H1 (cell line): ENCODE data around the gene IL32. TPM values are rescaled to one million over a fixed set of nuclear protein-coding genes. Genes with fewer than 3 reads are reported as not detected.

Experiments
- BCL11A ChIP-seq, 2 experiments: IDR thresholded peaks; one replicate each; pipeline ENCODE4 v1.6.1; 2011; ENCODE audit warnings: low read depth in 2 of 2, low read length in 2 of 2, mild to moderate bottlenecking in 2 of 2
- CBX5 ChIP-seq: fragments of 300-800, 300-1000 bp; sonication (generic); IDR thresholded peaks from 2 replicates; pipeline ENCODE4 v1.7.1; 2016; ENCODE audit warnings: antibody characterized with exemption, low read length, low read depth
- CTBP2 ChIP-seq: IDR thresholded peaks from 2 replicates; pipeline ENCODE4 v1.7.0; 2011; ENCODE audit warnings: borderline replicate concordance, mild to moderate bottlenecking, moderate library complexity, mixed read lengths, low read length; ENCODE audit not compliant: insufficient read depth, insufficient read length
- JUN ChIP-seq: IDR thresholded peaks from 2 replicates; pipeline ENCODE4 v1.6.1; 2011; ENCODE audit warnings: low read depth, mild to moderate bottlenecking, improper control_type of control experiment, low read length
- NANOG ChIP-seq: IDR thresholded peaks from 2 replicates; pipeline ENCODE4 v1.6.1; 2011; ENCODE audit warnings: low read length, low read depth, mild to moderate bottlenecking, inconsistent platforms; ENCODE audit not compliant: insufficient read depth, poor library complexity, severe bottlenecking
- NRF1 ChIP-seq: IDR thresholded peaks from 2 replicates; pipeline ENCODE4 v1.6.1; 2011; ENCODE audit warnings: mild to moderate bottlenecking, low read depth, low read length, improper control_type of control experiment
- PHF8 ChIP-seq: fragments of 200-600 bp; sonication (generic); conservative IDR thresholded peaks from 2 replicates; pipeline ENCODE4 v1.7.1; 2012; ENCODE audit warnings: low read depth, mild to moderate bottlenecking, inconsistent platforms, low read length, moderate library complexity
- POLR2AphosphoS5 ChIP-seq: IDR thresholded peaks from 2 replicates; pipeline ENCODE4 v1.6.1; 2011; ENCODE audit warnings: low read depth, low read length
- POU5F1 ChIP-seq: IDR thresholded peaks from 2 replicates; pipeline ENCODE4 v1.6.1; 2011; ENCODE audit warnings: low read depth, mild to moderate bottlenecking, low read length, moderate library complexity
- RAD21 ChIP-seq, 2 experiments: IDR thresholded peaks in 1 of 2; conservative IDR thresholded peaks in 1 of 2; 2 replicates each; pipeline ENCODE4 v1.6.1; 2011; ENCODE audit warnings: low read depth in 2 of 2, low read length in 2 of 2, improper control_type of control experiment in 1 of 2, inconsistent platforms in 1 of 2, mild to moderate bottlenecking in 1 of 2, moderate library complexity in 1 of 2
- RFX5 ChIP-seq: IDR thresholded peaks from 2 replicates; pipeline ENCODE4 v1.6.1; 2011; ENCODE audit warnings: low read depth, low read length, improper control_type of control experiment, borderline replicate concordance
- SIN3A ChIP-seq, 2 experiments: IDR thresholded peaks in 1 of 2; conservative IDR thresholded peaks in 1 of 2; 2 replicates each; pipeline ENCODE4 v1.6.1; 2011 to 2012; ENCODE audit warnings: low read length in 2 of 2, improper control_type of control experiment in 1 of 2, low read depth in 1 of 2, mild to moderate bottlenecking in 1 of 2
- SP2 ChIP-seq: IDR thresholded peaks from 2 replicates; pipeline ENCODE4 v1.6.1; 2012; ENCODE audit warnings: mild to moderate bottlenecking, low read length, inconsistent platforms
- SP4 ChIP-seq: IDR thresholded peaks from 2 replicates; pipeline ENCODE4 v1.6.1; 2012; ENCODE audit warnings: low read length, inconsistent platforms
- SRF ChIP-seq: IDR thresholded peaks from 2 replicates; pipeline ENCODE4 v1.6.1; 2011; ENCODE audit warnings: mild to moderate bottlenecking, low read depth, low read length, moderate library complexity
- SUZ12 ChIP-seq: fragments of 200-600 bp; sonication (generic); IDR thresholded peaks from 2 replicates; pipeline ENCODE4 v1.6.1; 2012; ENCODE audit warnings: mild to moderate bottlenecking, inconsistent platforms, low read length, moderate library complexity, mixed read lengths
- TBP ChIP-seq: IDR thresholded peaks from 2 replicates; pipeline ENCODE4 v1.6.1; 2011; ENCODE audit warnings: low read depth, low read length, improper control_type of control experiment
- polyA plus RNA-seq, 7 experiments: library from polyadenylated mRNA; depleted of rRNA in 3 of 7; stranded (reverse) in 5 of 7; unstranded in 2 of 7; fragments of >200 nt in 5 of 7; fragments of 200-250 nt in 2 of 7; gene quantifications; 1 replicate in 5 of 7; 2 replicates in 1 of 7; 4 replicates in 1 of 7; pipeline versions ENCODE4 v1.2.1 to v1.2.3, GENCODE V29; 2011 to 2013; ENCODE audit warnings: missing spikeins in 2 of 7, mixed read lengths in 2 of 7
- total RNA-seq: library from RNA; stranded (reverse); fragmentation: NEBNext Ultra II Directional; extraction: Animal tissue kit (Norgen Biotek cat#: 25700); gene quantifications from 2 replicates; pipeline ENCODE4 v1.2.1, GENCODE V29; 2021
- TF ChIP-seq, protein P1 (sequence below): IDR thresholded peaks from 2 replicates; pipeline ENCODE4 v1.6.1; 2011; ENCODE audit warnings: low read depth, mild to moderate bottlenecking, low read length; ENCODE audit not compliant: insufficient read depth
- TF ChIP-seq, protein P2 (sequence below): IDR thresholded peaks from 2 replicates; pipeline ENCODE4 v1.6.1; 2012; ENCODE audit warnings: inconsistent platforms
- TF ChIP-seq, protein P3 (sequence below): IDR thresholded peaks from 2 replicates; pipeline ENCODE4 v1.6.1; 2012; ENCODE audit warnings: low read length, inconsistent platforms

IL32 gene
- total and polyA plus RNA-seq, 2 of the 8 experiments (the other 6 are each of a cell fraction or from before 2014, with no cell fraction given), result 2.7 to 5.0 TPM

DNA sequence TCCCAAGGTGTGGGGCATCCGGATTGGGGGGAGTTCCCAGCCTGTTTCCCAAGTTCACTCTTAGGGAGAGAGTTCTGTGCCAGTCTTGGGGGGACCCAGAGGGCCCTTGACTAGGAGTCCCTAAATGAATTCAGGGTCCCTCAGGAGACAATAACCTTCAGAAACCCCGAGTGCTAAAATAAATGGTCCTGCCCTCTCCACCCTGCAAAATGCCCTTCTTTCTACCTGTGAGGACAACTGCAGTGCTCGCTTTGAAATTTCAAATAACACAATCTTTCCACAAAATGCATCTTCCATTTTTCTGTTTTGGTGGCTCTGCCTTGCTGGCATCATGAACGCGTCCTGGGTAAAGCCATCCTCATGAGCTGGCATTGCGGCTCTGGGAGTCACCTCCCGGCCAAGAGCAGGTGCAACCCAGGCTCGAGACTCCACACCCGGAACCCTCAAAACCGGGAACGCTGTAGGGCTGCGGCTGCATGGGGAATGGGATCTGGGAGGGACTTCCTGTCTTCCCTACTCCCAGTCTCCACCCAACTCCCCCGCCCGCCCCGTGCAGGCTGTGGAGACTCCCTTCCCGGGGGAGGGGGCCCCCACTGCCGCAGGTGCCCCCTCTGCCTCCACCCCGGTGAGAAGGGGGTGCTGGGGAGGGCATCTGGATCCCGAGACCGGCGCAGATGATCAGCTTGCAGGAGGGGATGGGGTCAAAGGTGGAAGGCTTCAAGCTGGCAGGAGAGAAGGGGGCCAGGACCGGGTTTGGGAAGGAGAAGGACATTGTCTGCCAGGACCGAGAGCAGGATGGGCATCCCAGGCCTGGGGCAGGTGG is 46.8 kb downstream of the IL32 start, which contains the start of gene ZNF205 (continued):
- TF ChIP-seq PHF8, result peak; percentile 36; the same call in 1 of the 2 replicates
- no peak for TF ChIP-seq NRF1
- TF ChIP-seq, protein P1, sequence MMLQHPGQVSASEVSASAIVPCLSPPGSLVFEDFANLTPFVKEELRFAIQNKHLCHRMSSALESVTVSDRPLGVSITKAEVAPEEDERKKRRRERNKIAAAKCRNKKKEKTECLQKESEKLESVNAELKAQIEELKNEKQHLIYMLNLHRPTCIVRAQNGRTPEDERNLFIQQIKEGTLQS, result no peak
- TF ChIP-seq RFX5, result no peak
- TF ChIP-seq JUN, result no peak
- TF ChIP-seq, protein P2, sequence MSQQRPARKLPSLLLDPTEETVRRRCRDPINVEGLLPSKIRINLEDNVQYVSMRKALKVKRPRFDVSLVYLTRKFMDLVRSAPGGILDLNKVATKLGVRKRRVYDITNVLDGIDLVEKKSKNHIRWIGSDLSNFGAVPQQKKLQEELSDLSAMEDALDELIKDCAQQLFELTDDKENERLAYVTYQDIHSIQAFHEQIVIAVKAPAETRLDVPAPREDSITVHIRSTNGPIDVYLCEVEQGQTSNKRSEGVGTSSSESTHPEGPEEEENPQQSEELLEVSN, result no peak
- no peak for TF ChIP-seq CBX5
- TF ChIP-seq RAD21 (IDR thresholded peaks at IDR 0.05 in 1 of 2, conservative IDR thresholded peaks at IDR 0.05 in 1 of 2; ENCODE audit: low read depth in 2 of 2, low read length in 2 of 2), result peak; percentile 17 to 36; a peak in 2 of 4 replicates
- no peak for TF ChIP-seq SP2
- no peak for TF ChIP-seq CTBP2
- peak; percentile 69 for TF ChIP-seq SRF
- 0 out of 2 replicates have a peak, but pooled peaks have one; percentile 28 for TF ChIP-seq POLR2AphosphoS5
- TF ChIP-seq NANOG, result no peak
- TF ChIP-seq SUZ12, result no peak
- TF ChIP-seq BCL11A (IDR thresholded peaks at IDR 0.05; ENCODE audit: low read depth in 2 of 2, low read length in 2 of 2), result no peak
- peak; percentile 79 to 95; a peak in 2 of 4 replicates for TF ChIP-seq SIN3A (conservative IDR thresholded peaks at IDR 0.05 in 1 of 2, IDR thresholded peaks at IDR 0.05 in 1 of 2; ENCODE audit: low read depth in 1 of 2, low read length in 2 of 2)
- peak; percentile 84 for TF ChIP-seq TBP
- 0 out of 2 replicates have a peak, but pooled peaks have one; percentile 5 for TF ChIP-seq POU5F1
- TF ChIP-seq, protein P3, sequence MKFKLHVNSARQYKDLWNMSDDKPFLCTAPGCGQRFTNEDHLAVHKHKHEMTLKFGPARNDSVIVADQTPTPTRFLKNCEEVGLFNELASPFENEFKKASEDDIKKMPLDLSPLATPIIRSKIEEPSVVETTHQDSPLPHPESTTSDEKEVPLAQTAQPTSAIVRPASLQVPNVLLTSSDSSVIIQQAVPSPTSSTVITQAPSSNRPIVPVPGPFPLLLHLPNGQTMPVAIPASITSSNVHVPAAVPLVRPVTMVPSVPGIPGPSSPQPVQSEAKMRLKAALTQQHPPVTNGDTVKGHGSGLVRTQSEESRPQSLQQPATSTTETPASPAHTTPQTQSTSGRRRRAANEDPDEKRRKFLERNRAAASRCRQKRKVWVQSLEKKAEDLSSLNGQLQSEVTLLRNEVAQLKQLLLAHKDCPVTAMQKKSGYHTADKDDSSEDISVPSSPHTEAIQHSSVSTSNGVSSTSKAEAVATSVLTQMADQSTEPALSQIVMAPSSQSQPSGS, result no peak
- 0 out of 2 replicates have a peak, but pooled peaks have one; percentile 57 for TF ChIP-seq SP4
